Esophagus squamous epithelium (tissue), 5 donors: ENCODE measurements around the gene MPV17L2. TPM values are rescaled to one million over a fixed set of nuclear protein-coding genes. Genes with fewer than 3 reads are reported as not detected.

Experiments
- DNase-seq: peaks from one replicate; lab custom pipeline; 2025; lab: John Stamatoyannopoulos, UW
- H3K27ac ChIP-seq, 4 donors: fragments of 200-600 bp; sonication (generic); one replicate each; pipeline ENCODE4 v1.5.1; 2016 to 2019; ENCODE audit warnings: mild to moderate bottlenecking in 1 of 4
- H3K27me3 ChIP-seq, 4 donors: fragments of 200-600 bp; sonication (generic); 1 replicate in 3 of 4; 2 replicates in 1 of 4; pipeline versions ENCODE4 v1.5.1 to v1.6.0; 2017 to 2021; ENCODE audit warnings: antibody characterized with exemption in 1 of 4
- H3K36me3 ChIP-seq, 3 donors: fragments of 200-600 bp; sonication (generic); one replicate each; pipeline ENCODE4 v1.5.1; 2016 to 2019
- H3K4me1 ChIP-seq, 3 donors: fragments of 200-600 bp; sonication (generic); one replicate each; pipeline ENCODE4 v1.5.1; 2017 to 2019
- H3K4me3 ChIP-seq, 4 donors: fragments of 200-600 bp; sonication (generic); 1 replicate in 3 of 4; 2 replicates in 1 of 4; pipeline ENCODE4 v1.5.1; 2016 to 2019; ENCODE audit warnings: mild to moderate bottlenecking in 2 of 4, moderate library complexity in 1 of 4
- H3K9me3 ChIP-seq, 3 donors: fragments of 200-600 bp; sonication (generic); one replicate each; pipeline ENCODE4 v1.5.1; 2016 to 2019
- CTCF ChIP-seq, 6 experiments: fragments of 450-650 bp in 4 of 6; fragments of 200-600 bp in 2 of 6; sonication (generic) in 2 of 6; IDR thresholded peaks; one replicate each; pipeline ENCODE4 v1.5.1; 2016 to 2019; ENCODE audit warnings: antibody characterized with exemption in 6 of 6, mild to moderate bottlenecking in 4 of 6, moderate library complexity in 4 of 6
- POLR2A ChIP-seq, 4 donors: fragments of 450-650 bp; IDR thresholded peaks; one replicate each; pipeline ENCODE4 v1.6.1; 2017; ENCODE audit warnings: antibody characterized with exemption in 4 of 4, mild to moderate bottlenecking in 4 of 4, moderate library complexity in 3 of 4
- WGBS, 2 donors: methylation state at CpG; one replicate each; pipeline ENCODE4 v1.1.5; 2018; 5-methylcytosine and 5-hydroxymethylcytosine counted together
- intact Hi-C: fragments of 100-400 bp; cut with DNase I; formaldehyde crosslinking; loops from one replicate; pipeline ENCODE4 v1.15.0; 2022
- total RNA-seq, 4 donors: library from RNA; depleted of rRNA; stranded (reverse); fragments of >200 nt; gene quantifications; one replicate each; pipeline ENCODE4 v1.1.0, GENCODE V29; 2016
- donor health status: DM: yes; HTN: yes; CAD: no.

MPV17L2 gene
- total RNA-seq, 4 donors from 2014 or later = 10.6 to 23.5 (median 14.0) TPM

- Histone ChIP-seq H3K9me3 (no peaks in the 10 kb centered on the region), H3K27me3 (peaks cover 0 to 20% (median 0%) of the 10 kb centered on the region in 4 donors), H3K36me3 (no peaks in the 10 kb centered on the region), H3K4me1 (peaks cover 0 to 15% (median 0%) of the 10 kb centered on the region in 3 donors), H3K4me3 (no peak overlapping the region), H3K27ac (no peak overlapping the region)
- 72 to 79% methylated on average over 11 to 13 of the region's 14 CpGs for WGBS, 2 donors
- TF ChIP-seq CTCF (IDR thresholded peaks at IDR 0.05) (no peak), POLR2A (IDR thresholded peaks at IDR 0.05) (no peak)
- DNase-seq = no peak
- intact Hi-C loops = loop anchor here (5.0 kb wide), 1 partner anchor 36 kb away; no protein-coding TSS in a partner anchor
Observed at GRCh38 chr19:18211683-18212082, 18.7 kb downstream of the MPV17L2 start.

GRCh38 chr19:18214779-18215433 lies 21.9 kb downstream of the MPV17L2 start:
- no peak for TF ChIP-seq CTCF (IDR thresholded peaks at IDR 0.05)
- TF ChIP-seq POLR2A (IDR thresholded peaks at IDR 0.05) = no peak
- H3K4me3 ChIP-seq = no peak overlapping the region
- peaks cover 0 to 11% (median 0%) of the 10 kb centered on the region in 4 donors for H3K27me3 ChIP-seq
- H3K4me1 ChIP-seq = no peaks in the 10 kb centered on the region
- no peak overlapping the region for H3K27ac ChIP-seq
- no peak for DNase-seq
- intact Hi-C loops = loop anchor here (5.0 kb wide), 1 partner anchor 32 kb away; no protein-coding TSS in a partner anchor
- H3K36me3 ChIP-seq = no peaks in the 10 kb centered on the region
- H3K9me3 ChIP-seq = no peaks in the 10 kb centered on the region
- 42 to 62% methylated on average over 7 of the region's 7 CpGs for WGBS, 2 donors

- intact Hi-C loops = no loop called here
- no peak overlapping the region for H3K4me3 ChIP-seq
- H3K27ac ChIP-seq = no peak overlapping the region
- TF ChIP-seq POLR2A (IDR thresholded peaks at IDR 0.05) = no peak
- TF ChIP-seq CTCF (IDR thresholded peaks at IDR 0.05) = no peak
- 90 to 98% methylated on average over 6 to 8 of the region's 8 CpGs for WGBS, 2 donors
- no peak for DNase-seq
- no peaks in the 10 kb centered on the region for H3K36me3 ChIP-seq
- no peaks in the 10 kb centered on the region for H3K9me3 ChIP-seq
- peaks cover 0 to 9% (median 3%) of the 10 kb centered on the region in 3 donors for H3K4me1 ChIP-seq
- peaks cover 0 to 23% (median 0%) of the 10 kb centered on the region in 4 donors for H3K27me3 ChIP-seq
Observed at GRCh38 chr19:18216789-18217188, 23.8 kb downstream of the MPV17L2 start.

- Histone ChIP-seq H3K27ac (no peak overlapping the region), H3K27me3 (peaks cover 0 to 25% (median 0%) of the 10 kb centered on the region in 4 donors), H3K36me3 (no peaks in the 10 kb centered on the region), H3K4me3 (no peak overlapping the region), H3K9me3 (no peaks in the 10 kb centered on the region), H3K4me1 (peaks cover 0 to 9% (median 3%) of the 10 kb centered on the region in 3 donors)
- TF ChIP-seq CTCF (IDR thresholded peaks at IDR 0.05) = no peak
- no peak for TF ChIP-seq POLR2A (IDR thresholded peaks at IDR 0.05)
- 60 to 72% methylated on average over 2 to 10 of the region's 17 CpGs for WGBS, 2 donors
- DNase-seq = no peak
- intact Hi-C loops = no loop called here
Observed at GRCh38 chr19:18218159-18218558, 25.1 kb downstream of the MPV17L2 start.

- intact Hi-C loops = no loop called here
- WGBS, 2 donors = 70 to 85% methylated on average over 2 to 3 of the region's 3 CpGs
- Histone ChIP-seq H3K36me3 (no peaks in the 10 kb centered on the region), H3K27me3 (peaks cover 0 to 25% (median 0%) of the 10 kb centered on the region in 4 donors), H3K4me1 (peaks cover 0 to 9% (median 3%) of the 10 kb centered on the region in 3 donors), H3K9me3 (no peaks in the 10 kb centered on the region), H3K4me3 (no peak overlapping the region), H3K27ac (no peak overlapping the region)
- no peak for DNase-seq
- TF ChIP-seq POLR2A (IDR thresholded peaks at IDR 0.05) (no peak), CTCF (IDR thresholded peaks at IDR 0.05) (no peak)
Observed at GRCh38 chr19:18218600-18218999, 25.6 kb downstream of the MPV17L2 start.
